ENCODE data around the gene ZNF320.
"Not testable (repeated sequence)": the region's sequence is repeated elsewhere in the genome, so short reads cannot be mapped to it uniquely, and the experiment has no call there.

Gene ZNF320

GRCh38 chr19:52897138-52897935, at the start of gene ZNF320:
TSS of gene ZNF320 (minus strand) at chr19:52897635. CDS start at chr19:52890255, 7,380 bp downstream.
- DNase-seq, result peak; percentile 95

- peak; percentile 28 for DNase-seq
Measured at GRCh38 chr19:52946322-52947310, 49.2 kb upstream of the ZNF320 start.

- no peak for DNase-seq
Measured at GRCh38 chr19:52945652-52946321, 48.4 kb upstream of the ZNF320 start.

- DNase-seq, result not testable (repeated sequence)
Measured at GRCh38 chr19:52944703-52945493, 47.5 kb upstream of the ZNF320 start.

GRCh38 chr19:52943884-52944643, 46.6 kb upstream of the ZNF320 start:
- no peak for DNase-seq

- no peak for DNase-seq
Measured at GRCh38 chr19:52943134-52943883, 45.9 kb upstream of the ZNF320 start.

- DNase-seq, result peak; percentile 91
Measured at GRCh38 chr19:52942386-52943133, 45.1 kb upstream of the ZNF320 start.

- DNase-seq, result peak; percentile 46
Measured at GRCh38 chr19:52941941-52942385, 44.5 kb upstream of the ZNF320 start.

- DNase-seq, result not testable (repeated sequence)
Measured at GRCh38 chr19:52941523-52941922, 44.1 kb upstream of the ZNF320 start.

- DNase-seq, result not testable (repeated sequence)
Measured at GRCh38 chr19:52940905-52941304, 43.5 kb upstream of the ZNF320 start.

GRCh38 chr19:52938761-52939160, 41.3 kb upstream of the ZNF320 start:
- no peak for DNase-seq

- DNase-seq, result no peak
Measured at GRCh38 chr19:52936954-52937325, 39.5 kb upstream of the ZNF320 start.

- DNase-seq, result no peak
Measured at GRCh38 chr19:52936151-52936953, 38.9 kb upstream of the ZNF320 start.

- DNase-seq, result peak; percentile 57
Measured at GRCh38 chr19:52935434-52935833, 38.0 kb upstream of the ZNF320 start.

GRCh38 chr19:52924641-52925040, 27.2 kb upstream of the ZNF320 start:
- DNase-seq, result peak; percentile 41

GRCh38 chr19:52923778-52924593, 26.6 kb upstream of the ZNF320 start:
- peak; percentile 84 for DNase-seq

GRCh38 chr19:52922841-52923777, 25.7 kb upstream of the ZNF320 start, which contains the start of gene ZNF888:
TSS of gene ZNF888 (minus strand) at chr19:52923428. CDS start at chr19:52917873, 5,555 bp downstream.
- DNase-seq, result peak; percentile 88

Measured in EL (cell line).